Progenitor cell of endocrine pancreas (in vitro differentiated cells): Measurements from ENCODE around the gene PPP2R3B. TPM values are rescaled to one million over a fixed set of nuclear protein-coding genes. Genes with fewer than 3 reads are reported as not detected.
A peak's percentile ranks its signal among the peaks of the same experiment; 100 is the strongest.

ENCODE experiments used
- DNase-seq: peaks from one replicate; pipeline ENCODE4 v3.0.0; 2021; ENCODE audit warnings: low spot score; ENCODE audit not compliant: unreplicated experiment
- H3K27ac Mint-ChIP-seq: 2 replicates; pipeline ENCODE4 v1.8.0; 2021; ENCODE audit warnings: mild to moderate bottlenecking, moderate library complexity, mixed read lengths
- H3K27me3 Mint-ChIP-seq: 2 replicates; pipeline ENCODE4 v1.8.0; 2021; ENCODE audit warnings: mixed read lengths
- H3K36me3 Mint-ChIP-seq: 2 replicates; pipeline ENCODE4 v1.8.0; 2022; ENCODE audit warnings: mixed read lengths; ENCODE audit not compliant: insufficient read depth
- H3K4me1 Mint-ChIP-seq: 2 replicates; pipeline ENCODE4 v1.8.0; 2021; ENCODE audit warnings: low read depth, mixed read lengths
- H3K4me3 Mint-ChIP-seq: 2 replicates; pipeline ENCODE4 v1.8.0; 2021; ENCODE audit warnings: low read depth, mild to moderate bottlenecking, moderate library complexity, mixed read lengths
- H3K9me3 Mint-ChIP-seq: 2 replicates; pipeline ENCODE4 v1.8.0; 2021; ENCODE audit warnings: low read depth, mixed read lengths
- CTCF ChIP-seq: fragments of 200-600 bp; sonication (generic); IDR thresholded peaks from one replicate; pipeline ENCODE4 v1.5.0; 2021; ENCODE audit warnings: antibody characterized with exemption, mild to moderate bottlenecking; ENCODE audit not compliant: unreplicated experiment
- total RNA-seq: library from RNA; stranded (reverse); gene quantifications from 2 replicates; pipeline ENCODE4 v1.2.1, GENCODE V29; 2021

PPP2R3B gene
- total RNA-seq, 1 donor from 2014 or later, result 72.6 TPM

- no peak for TF ChIP-seq CTCF
- H3K27me3 Mint-ChIP-seq, result peaks cover 47% of the 10 kb centered on the region
- H3K4me1 Mint-ChIP-seq, result peaks cover 2% of the 10 kb centered on the region
- no peak overlapping the region for H3K27ac Mint-ChIP-seq
- DNase-seq, result no peak
- H3K9me3 Mint-ChIP-seq, result peaks cover 5% of the 10 kb centered on the region
- H3K4me3 Mint-ChIP-seq, result no peak overlapping the region
- no peaks in the 10 kb centered on the region for H3K36me3 Mint-ChIP-seq
Measured at GRCh38 chrX:431492-432111, 44.9 kb upstream of the PPP2R3B start.

- H3K36me3 Mint-ChIP-seq, result no peaks in the 10 kb centered on the region
- no peak overlapping the region for H3K4me3 Mint-ChIP-seq
- H3K27me3 Mint-ChIP-seq, result peaks cover 45% of the 10 kb centered on the region
- H3K4me1 Mint-ChIP-seq, result peaks cover 2% of the 10 kb centered on the region
- peaks cover 5% of the 10 kb centered on the region for H3K9me3 Mint-ChIP-seq
- no peak for TF ChIP-seq CTCF
- DNase-seq, result no peak
- no peak overlapping the region for H3K27ac Mint-ChIP-seq
Measured at GRCh38 chrX:431056-431455, 44.3 kb upstream of the PPP2R3B start.

GRCh38 chrX:429266-429825 lies 42.6 kb upstream of the PPP2R3B start:
- Mint-ChIP-seq H3K36me3 (no peaks in the 10 kb centered on the region), H3K27ac (no peak overlapping the region), H3K9me3 (peaks cover 5% of the 10 kb centered on the region), H3K4me3 (no peak overlapping the region), H3K27me3 (peaks cover 37% of the 10 kb centered on the region), H3K4me1 (peaks cover 2% of the 10 kb centered on the region)
- no peak for DNase-seq
- TF ChIP-seq CTCF, result no peak

GRCh38 chrX:427812-428725 lies 41.4 kb upstream of the PPP2R3B start:
- Mint-ChIP-seq H3K36me3 (no peaks in the 10 kb centered on the region), H3K4me3 (peak overlapping the region; percentile 69), H3K9me3 (peaks cover 5% of the 10 kb centered on the region), H3K4me1 (peaks cover 2% of the 10 kb centered on the region), H3K27ac (no peak overlapping the region), H3K27me3 (peaks cover 30% of the 10 kb centered on the region)
- peak; percentile 28 for DNase-seq
- peak; percentile 66 for TF ChIP-seq CTCF

GRCh38 chrX:426881-427280 lies 40.2 kb upstream of the PPP2R3B start:
- Mint-ChIP-seq H3K9me3 (peaks cover 5% of the 10 kb centered on the region), H3K36me3 (no peaks in the 10 kb centered on the region), H3K4me3 (no peak overlapping the region), H3K27ac (no peak overlapping the region), H3K4me1 (peaks cover 2% of the 10 kb centered on the region), H3K27me3 (peaks cover 30% of the 10 kb centered on the region)
- no peak for TF ChIP-seq CTCF
- no peak for DNase-seq
